ENCODE data around the gene KATNB1.

Gene KATNB1, protein sequence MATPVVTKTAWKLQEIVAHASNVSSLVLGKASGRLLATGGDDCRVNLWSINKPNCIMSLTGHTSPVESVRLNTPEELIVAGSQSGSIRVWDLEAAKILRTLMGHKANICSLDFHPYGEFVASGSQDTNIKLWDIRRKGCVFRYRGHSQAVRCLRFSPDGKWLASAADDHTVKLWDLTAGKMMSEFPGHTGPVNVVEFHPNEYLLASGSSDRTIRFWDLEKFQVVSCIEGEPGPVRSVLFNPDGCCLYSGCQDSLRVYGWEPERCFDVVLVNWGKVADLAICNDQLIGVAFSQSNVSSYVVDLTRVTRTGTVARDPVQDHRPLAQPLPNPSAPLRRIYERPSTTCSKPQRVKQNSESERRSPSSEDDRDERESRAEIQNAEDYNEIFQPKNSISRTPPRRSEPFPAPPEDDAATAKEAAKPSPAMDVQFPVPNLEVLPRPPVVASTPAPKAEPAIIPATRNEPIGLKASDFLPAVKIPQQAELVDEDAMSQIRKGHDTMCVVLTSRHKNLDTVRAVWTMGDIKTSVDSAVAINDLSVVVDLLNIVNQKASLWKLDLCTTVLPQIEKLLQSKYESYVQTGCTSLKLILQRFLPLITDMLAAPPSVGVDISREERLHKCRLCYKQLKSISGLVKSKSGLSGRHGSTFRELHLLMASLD

DNA sequence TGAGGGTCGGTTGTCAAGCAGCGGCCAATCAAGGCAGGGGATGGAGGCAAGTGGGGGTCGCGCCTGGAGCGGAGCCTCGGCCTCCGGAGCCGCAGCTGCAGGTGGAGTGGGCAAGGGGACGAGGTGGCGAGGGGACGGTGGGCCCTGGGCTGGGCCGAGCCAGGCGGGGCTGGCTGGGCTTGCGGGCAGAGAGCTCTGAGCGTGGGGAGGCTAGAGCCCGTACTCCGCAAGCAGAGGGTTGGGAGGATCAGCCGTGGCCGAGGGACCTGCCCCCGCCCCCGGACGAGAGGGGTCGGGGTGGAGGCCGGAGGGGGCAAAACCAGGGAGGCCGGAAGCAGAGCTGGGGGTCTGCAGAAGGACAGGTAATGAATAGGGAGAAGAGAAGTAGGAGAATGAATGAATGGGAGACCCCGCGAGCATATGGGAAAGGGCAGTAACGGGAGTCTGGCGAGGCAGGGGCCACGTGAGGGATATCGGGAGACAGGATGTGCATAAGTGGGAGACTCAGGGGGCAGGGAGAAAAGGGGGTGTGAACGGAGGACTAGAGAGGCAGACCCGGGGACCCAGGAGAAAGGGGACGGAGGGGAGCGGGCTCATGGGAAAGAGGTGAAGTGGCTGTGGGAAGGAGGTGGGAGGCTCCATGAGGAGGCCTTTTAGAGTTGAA, at the start of gene KATNB1:
Gene KATNB1, plus strand, starts transcription at position 16 of the 664 bp plus-strand sequence. CDS start 1,474 bp downstream, outside the sequence.
- Histone ChIP-seq H4K20me1 (ENCODE audit: control insufficient read depth, insufficient read depth, low read depth, low read length) (no peaks in the 10 kb centered on the region), H3K4me1 (ENCODE audit: control insufficient read depth, low read length) (peaks cover 20% of the 10 kb centered on the region), H3K9me3 (ENCODE audit: control insufficient read depth, insufficient read depth, low read length) (no peaks in the 10 kb centered on the region), H3K4me2 (ENCODE audit: low read length) (peak within 1 kb of the TSS; percentile 97), H3K27ac (ENCODE audit: low read depth, low read length) (peak within 1 kb of the TSS; percentile 31; the same call in 1 of the 2 replicates), H3K36me3 (ENCODE audit: control insufficient read depth, low read length) (peaks cover 29% of the 10 kb centered on the region), H3K27me3 (ENCODE audit: control insufficient read depth, low read length) (no peaks in the 10 kb centered on the region), H3K4me3 (ENCODE audit: low read length) (peak within 1 kb of the TSS; percentile 98), H3F3A (ENCODE audit: control insufficient read depth, insufficient read depth) (no peaks in the 10 kb centered on the region), H3K79me2 (ENCODE audit: control insufficient read depth, low read length) (peaks cover 46% of the 10 kb centered on the region), H3K9me2 (replicated peaks; ENCODE audit: control insufficient read depth, low read length) (no peaks in the 10 kb centered on the region)
- no peak for TF ChIP-seq EZH2phosphoT487 (IDR thresholded peaks at IDR 0.05; ENCODE audit: borderline replicate concordance, low read length)

GRCh38 chr16:57686577-57686976, 49.0 kb upstream of the KATNB1 start:
- H3K27me3 ChIP-seq (ENCODE audit: control insufficient read depth, low read length) = no peaks in the 10 kb centered on the region; the same call in 1 of the 2 replicates
- H3K27ac ChIP-seq (ENCODE audit: low read depth, low read length) = no peak overlapping the region
- H3K36me3 ChIP-seq (ENCODE audit: control insufficient read depth, low read length) = no peaks in the 10 kb centered on the region
- peaks cover 25% of the 10 kb centered on the region for H3K4me1 ChIP-seq (ENCODE audit: control insufficient read depth, low read length)
- no peaks in the 10 kb centered on the region for H4K20me1 ChIP-seq (ENCODE audit: control insufficient read depth, insufficient read depth, low read depth, low read length)
- H3K4me3 ChIP-seq (ENCODE audit: low read length) = no peak overlapping the region
- no peaks in the 10 kb centered on the region for H3K9me2 ChIP-seq (replicated peaks; ENCODE audit: control insufficient read depth, low read length)
- TF ChIP-seq CTCF (IDR thresholded peaks at IDR 0.05; ENCODE audit: low read depth, low read length, poor library complexity, severe bottlenecking) (no peak), EZH2phosphoT487 (IDR thresholded peaks at IDR 0.05; ENCODE audit: borderline replicate concordance, low read length) (no peak)
- H3F3A ChIP-seq (ENCODE audit: control insufficient read depth, insufficient read depth) = no peaks in the 10 kb centered on the region
- H3K9me3 ChIP-seq (ENCODE audit: control insufficient read depth, insufficient read depth, low read length) = no peaks in the 10 kb centered on the region
- H3K79me2 ChIP-seq (ENCODE audit: control insufficient read depth, low read length) = no peaks in the 10 kb centered on the region
- H3K4me2 ChIP-seq (ENCODE audit: low read length) = no peak overlapping the region

DNA sequence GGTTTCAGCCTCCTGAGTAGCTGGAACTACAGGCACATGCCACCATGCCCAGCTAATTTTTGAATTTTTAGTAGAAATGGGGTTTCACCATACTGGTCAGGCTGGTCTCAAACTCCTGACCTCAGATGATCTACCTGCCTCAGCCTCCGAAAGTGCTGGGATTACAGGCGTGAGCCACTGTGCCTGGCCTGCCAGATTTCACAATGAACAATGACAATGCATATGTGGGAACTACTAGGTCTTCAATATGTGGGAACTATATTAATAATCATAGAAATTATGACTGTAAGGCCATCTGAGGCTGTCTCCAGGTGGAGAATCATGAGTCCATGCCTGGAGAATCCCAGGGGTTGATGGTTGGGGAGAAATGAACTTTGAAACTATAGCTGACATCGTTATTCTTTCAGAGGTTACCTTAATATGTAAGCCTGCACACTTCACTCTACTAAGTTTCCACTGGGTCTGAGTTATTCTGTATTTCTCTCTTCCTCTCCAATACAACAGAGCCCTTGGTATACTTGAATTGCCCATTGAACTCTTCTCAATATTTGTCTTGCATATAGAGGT, 48.1 kb upstream of the KATNB1 start:
- TF ChIP-seq EZH2phosphoT487 (IDR thresholded peaks at IDR 0.05; ENCODE audit: borderline replicate concordance, low read length) (no peak), CTCF (IDR thresholded peaks at IDR 0.05; ENCODE audit: low read depth, low read length, poor library complexity, severe bottlenecking) (no peak)
- H3K27ac ChIP-seq (ENCODE audit: low read depth, low read length) = no peak overlapping the region

More for the DNA sequence above, 48.1 kb upstream of the KATNB1 start:
- Histone ChIP-seq H3K36me3 (ENCODE audit: control insufficient read depth, low read length) (no peaks in the 10 kb centered on the region), H3K4me2 (ENCODE audit: low read length) (no peak overlapping the region), H3K9me2 (replicated peaks; ENCODE audit: control insufficient read depth, low read length) (no peaks in the 10 kb centered on the region), H3K79me2 (ENCODE audit: control insufficient read depth, low read length) (no peaks in the 10 kb centered on the region), H3K4me1 (ENCODE audit: control insufficient read depth, low read length) (peaks cover 25% of the 10 kb centered on the region), H3K9me3 (ENCODE audit: control insufficient read depth, insufficient read depth, low read length) (no peaks in the 10 kb centered on the region), H3K4me3 (ENCODE audit: low read length) (no peak overlapping the region), H4K20me1 (ENCODE audit: control insufficient read depth, insufficient read depth, low read depth, low read length) (no peaks in the 10 kb centered on the region), H3K27me3 (ENCODE audit: control insufficient read depth, low read length) (no peaks in the 10 kb centered on the region; the same call in 1 of the 2 replicates), H3F3A (ENCODE audit: control insufficient read depth, insufficient read depth) (no peaks in the 10 kb centered on the region)
